ENCODE data around the gene ANKRD44.

Gene ANKRD44

DNA sequence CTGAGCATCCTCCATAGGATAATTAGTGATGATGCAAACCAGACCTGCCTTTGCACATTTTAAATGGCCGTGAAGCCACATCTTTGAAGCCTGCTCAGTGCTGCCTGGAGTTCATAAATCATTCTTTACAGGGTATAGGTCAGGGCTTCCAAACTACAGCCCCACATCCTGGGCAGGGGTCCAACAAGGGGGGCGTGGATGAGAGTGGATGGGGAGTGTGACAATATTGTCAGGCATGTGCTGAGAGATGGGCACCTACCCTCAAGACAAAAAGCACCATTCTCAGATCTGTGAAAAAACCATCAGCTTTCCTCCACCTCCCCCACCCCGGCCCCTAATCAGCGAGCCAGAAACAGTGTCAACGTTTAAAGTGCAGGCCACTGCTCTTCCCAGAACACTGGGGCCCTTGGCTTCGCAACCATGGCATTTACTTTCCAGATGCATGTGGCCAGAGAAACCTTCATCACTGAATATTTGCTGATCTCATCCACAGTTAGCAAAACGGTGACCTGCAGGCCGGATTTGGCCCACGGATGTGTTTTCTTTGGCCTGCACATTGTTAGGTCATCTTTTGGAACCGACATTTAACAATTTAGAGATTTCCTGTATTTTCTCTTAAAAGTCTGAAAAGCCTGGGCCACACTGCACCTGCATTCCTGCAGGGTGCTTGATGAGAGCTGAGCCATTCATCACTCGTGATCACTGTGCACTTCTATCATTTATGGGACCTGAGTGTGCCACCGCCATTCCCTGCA, 130.7 kb downstream of the ANKRD44 start:
- peak; percentile 65 for DNase-seq (ENCODE audit: low read depth, low spot score)

DNA sequence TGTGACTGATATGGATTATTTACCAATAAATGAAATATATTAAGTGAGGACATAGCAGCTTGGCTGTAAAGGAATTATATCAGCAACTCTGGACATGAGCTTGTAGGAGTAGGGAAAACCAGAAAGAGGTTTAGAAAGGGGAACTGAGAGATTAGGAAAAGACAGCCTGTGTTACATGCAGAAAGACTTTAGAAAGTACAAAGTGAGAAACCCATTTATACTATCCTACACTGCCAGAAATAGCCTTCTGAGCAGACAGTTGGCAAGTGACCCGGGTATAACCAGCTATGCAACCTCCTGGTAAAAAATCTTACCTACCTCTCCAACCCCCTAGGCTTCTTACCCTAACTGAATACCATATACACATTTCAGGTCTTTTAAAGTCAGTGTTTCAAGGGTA, 134.1 kb downstream of the ANKRD44 start:
- no peak for DNase-seq (ENCODE audit: low read depth, low spot score)

DNA sequence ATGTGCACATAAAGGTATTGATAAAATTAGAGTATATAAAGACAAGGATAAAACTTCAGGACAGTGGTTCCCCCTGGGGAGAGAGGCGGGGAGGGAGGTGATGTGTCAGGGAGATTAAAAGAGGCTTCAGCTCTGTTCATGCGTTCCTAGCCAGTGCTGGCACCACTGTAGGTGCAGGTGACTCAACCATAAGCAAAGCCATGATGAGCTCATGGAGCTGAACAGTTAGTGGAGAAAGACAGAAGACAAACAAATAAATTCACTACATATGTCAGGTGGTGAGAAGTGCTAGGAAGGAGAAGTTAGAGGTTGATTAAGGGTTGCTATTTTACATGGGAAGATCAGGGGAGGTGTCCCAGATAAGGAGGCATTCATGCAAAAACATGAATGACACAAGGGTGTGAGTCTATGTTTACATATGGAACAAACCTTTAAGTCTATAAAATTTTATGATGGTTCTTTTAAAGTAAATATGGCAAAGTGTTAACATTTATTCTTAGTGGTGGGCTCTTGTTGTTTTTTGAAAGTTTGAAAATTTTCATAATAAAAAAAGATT, 136.0 kb downstream of the ANKRD44 start:
- peak; percentile 62 for DNase-seq (ENCODE audit: low read depth, low spot score)

DNA sequence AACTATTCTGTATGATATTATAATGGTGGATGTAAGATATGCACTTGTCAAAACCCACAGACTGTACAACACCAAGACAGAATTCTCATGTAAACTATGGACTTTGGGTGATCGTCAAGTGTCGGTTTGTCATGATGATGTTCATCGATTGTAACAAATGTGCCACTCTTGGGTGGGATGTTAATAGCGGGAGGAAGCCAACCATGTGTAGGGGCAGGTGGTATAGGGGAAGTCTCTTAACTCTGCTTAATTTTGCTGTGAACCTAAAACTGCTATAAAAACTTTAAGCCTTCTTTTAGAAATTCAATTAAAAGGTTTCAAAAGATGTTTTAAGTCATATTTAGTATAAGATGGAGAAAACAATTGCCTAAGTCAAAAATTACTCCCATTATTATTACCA, 139.0 kb downstream of the ANKRD44 start:
- no peak for DNase-seq (ENCODE audit: low read depth, low spot score)

DNA sequence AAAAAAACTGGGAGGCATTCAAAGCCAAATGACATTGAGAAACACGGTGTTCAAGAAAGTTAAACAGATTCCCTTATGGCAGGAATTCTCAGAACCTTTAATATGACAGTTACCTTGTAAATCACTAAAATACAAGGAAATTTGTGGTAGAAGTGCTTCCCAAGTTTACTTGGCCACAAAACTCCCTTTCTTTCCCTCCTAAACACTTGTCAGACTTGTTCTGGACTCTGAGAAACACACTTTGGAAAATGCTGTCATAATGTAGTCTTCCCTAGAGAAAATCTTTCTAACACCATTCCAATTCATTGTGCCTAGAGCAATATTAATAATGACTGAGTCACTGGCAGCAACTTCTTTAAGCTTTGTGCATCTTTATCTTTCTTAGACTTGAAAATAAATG, 140.4 kb downstream of the ANKRD44 start:
- DNase-seq (ENCODE audit: low read depth, low spot score), result no peak

DNA sequence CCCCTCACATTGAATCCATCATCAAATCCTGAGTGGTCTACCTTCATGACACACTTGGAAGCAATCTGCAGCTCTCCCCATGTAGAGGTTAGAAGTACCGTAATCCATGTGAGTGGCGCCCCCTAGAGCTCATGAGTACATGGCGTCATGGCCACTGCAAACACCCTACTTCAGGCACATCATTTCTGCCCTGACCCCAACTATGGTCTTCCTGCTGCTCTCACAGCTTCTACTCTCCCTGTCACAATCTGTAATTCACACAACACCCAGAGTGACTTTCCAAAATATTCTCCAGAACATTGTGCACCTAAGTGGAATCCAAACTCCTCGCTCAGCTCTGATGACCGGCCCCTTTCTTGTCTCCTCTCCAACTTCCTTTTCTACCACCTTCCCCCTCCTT, 141.9 kb downstream of the ANKRD44 start:
- DNase-seq (ENCODE audit: low read depth, low spot score), result peak; percentile 64

DNA sequence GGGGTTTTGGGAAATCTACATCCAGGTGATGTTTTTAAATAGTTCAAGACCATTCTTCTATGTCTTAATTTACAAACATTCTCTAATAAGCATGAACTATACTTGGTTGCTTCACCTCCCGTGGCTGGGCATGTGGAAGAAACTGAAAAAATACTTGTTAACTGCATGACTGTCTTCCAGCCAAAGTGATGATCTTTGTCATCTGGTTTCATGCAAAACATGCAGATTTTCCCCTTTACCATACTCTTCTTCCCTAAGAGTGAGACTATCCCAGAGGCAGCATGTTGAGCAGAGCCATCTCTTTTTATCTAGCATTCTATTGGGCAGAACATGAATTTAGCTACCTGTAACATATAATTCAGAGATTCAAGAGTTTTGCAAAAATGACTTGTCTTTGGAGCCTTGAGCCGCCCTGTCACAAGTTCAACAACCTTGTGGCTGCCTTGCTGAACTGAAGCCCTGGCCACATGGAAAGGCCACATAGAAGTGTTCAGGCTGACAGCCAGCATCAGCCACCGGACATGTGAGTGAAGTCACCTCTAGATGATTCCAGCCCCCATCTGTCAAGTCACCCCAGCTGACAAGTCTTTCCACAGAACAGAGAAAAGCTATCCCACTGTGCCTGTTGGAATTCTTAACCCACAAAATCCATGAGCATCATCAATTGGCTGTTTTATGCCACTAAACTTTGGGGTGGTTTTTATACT, 142.8 kb downstream of the ANKRD44 start:
- DNase-seq (ENCODE audit: low read depth, low spot score), result no peak

DNA sequence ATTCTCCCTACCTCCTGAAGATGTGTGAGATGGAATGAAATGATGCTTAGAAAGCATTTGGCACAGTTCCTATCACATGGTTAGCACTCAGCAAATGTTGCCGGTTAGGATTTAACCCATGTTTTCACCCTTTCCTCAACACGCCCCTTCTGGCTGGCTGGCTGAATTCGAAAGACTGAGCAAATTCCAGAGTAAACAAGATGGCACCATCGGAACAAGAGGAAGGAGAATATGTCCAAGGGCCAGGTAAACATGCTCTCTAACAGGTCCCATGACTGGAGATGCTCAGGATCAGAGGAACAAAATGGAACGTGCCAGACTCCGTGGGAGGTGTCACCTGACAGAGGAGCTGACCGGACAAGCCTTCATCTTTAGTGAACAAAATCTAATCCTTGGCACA, 145.6 kb downstream of the ANKRD44 start:
- DNase-seq (ENCODE audit: low read depth, low spot score), result no peak

DNA sequence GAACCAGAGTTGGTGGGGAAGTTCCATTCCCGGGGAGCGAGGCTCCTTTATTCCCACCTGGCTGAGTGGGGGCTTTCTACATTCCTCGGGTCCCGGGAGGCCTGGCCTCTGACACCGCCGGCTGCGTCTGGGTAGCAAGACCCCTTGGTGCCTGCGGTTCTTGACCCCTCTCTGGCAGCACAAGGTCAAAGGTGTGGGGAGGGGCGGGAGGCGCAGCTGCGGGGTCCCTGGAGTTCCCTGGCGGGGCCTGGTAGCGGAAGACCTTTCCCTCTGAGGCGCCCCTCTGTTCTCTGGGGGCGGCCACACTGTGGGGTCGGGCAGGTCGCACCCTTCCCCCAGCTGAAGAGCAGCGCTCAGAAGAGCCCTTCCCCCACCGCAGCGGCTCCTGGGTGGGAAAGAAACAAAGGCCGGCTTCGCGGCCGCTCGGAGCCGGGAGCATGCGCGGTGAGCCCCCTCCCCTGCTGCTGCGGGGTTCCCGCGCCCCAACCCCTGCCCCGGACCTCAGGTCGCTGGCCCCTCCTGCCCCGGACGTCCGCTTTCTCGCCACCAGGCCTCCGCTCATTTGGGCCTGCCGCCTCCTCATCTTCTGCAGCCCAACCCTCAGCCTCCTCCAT, 146.3 kb downstream of the ANKRD44 start:
- peak; percentile 27 for DNase-seq (ENCODE audit: low read depth, low spot score)

DNA sequence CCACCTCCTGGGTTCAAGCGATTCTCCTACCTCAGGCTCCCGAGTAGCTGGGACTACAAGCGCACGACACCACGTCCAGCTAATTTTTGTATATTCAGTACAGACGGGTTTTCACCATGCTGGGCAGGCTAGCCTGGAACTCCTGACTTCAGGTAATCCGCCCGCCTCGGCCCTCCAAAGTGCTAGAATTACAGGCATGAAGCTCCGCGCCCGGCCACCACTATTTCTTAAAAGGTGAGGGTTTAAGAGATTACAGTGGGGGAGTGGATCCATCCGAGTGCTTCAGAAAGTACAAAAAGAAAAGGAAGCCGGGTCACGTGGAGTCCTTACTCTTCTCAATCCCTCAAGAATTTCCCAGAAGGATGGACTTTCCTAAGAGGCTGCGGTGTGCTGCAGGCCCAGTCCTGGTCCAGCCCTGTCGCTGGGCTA, 146.9 kb downstream of the ANKRD44 start:
- DNase-seq (ENCODE audit: low read depth, low spot score), result no peak

DNA sequence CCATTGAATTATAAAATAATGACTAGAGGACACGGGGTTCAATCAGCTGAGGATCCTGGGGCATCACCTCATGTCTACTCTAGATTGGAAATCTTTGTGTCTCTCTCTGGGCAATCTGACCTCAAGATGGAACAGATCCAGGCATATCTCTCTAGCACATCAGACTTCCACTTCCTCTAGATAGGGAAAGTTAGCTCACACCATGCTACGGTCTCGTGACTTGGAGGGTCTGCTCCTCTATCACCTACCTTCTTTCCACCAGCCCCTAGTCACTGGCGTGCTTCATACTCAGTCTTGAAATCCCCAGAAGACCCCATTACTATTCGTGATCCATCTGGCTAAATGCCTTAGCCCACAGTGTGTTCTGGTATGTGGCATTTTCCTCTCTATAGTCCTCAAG, 148.8 kb downstream of the ANKRD44 start:
- no peak for DNase-seq (ENCODE audit: low read depth, low spot score)

DNA sequence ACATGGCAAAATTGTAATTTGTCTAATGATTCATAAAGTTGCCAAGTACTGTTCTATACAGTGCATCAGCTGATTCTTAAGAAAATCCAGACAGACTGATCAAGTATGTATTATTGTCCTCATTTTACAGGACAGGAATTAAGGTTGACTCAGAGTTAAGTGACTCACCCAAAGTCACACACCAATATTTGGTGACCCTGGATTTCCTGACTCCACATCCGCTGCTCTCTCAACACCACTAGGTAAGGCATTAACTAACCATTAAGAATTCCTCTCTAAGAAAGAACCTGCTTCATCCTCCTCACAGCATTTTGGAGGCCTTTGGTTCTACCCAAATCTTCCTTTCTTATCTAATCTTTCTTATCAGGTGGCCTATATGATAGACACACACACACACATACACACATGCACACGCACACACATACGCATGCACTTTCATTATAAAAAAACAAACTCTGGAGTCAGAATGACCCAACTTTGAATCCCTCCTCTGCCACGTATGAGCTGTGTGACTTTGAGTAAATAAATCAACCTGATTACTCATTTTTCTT, 150.8 kb downstream of the ANKRD44 start:
- peak; percentile 55 for DNase-seq (ENCODE audit: low read depth, low spot score)

DNA sequence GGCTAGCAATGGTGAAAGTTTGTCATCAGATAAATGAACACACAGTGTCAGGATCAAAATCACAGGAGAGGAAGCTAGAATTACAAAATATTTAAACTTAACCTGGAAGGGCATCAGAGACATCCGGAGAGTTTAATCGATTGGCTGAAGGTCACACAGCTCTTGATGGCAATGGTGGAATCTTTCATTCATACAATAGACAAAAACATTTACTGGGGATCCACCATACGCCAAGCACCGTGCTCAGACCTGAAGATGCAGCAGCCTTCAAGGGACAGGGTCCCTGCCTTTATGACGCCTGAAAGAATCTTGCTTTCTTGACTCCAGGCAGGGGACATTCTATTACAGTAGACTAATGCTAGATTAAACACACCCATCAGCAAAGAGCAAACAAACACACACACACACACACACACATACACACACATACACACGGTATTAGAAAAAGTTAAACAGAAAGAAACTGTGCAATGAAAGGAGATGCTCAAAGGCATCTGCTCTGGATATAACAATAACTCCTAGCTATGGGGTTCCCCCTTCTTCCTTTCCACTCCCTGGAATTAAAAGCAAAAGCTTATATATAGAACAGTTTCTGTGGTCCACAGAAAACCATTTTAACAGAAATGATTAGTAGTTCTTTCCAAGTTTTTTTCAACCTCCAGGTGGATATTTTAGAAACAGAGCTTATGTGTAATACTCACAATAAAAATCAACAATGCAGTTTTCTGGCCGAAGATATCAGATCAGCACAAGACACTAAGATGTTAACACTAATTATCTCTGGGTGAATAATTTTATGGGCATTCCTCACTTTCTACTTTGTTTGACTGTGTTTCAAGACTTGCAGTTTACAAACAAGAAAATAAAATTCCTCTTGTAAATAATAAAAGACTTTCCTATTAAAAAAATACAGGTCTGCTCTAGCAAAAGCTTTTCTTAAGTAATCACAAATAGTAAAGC, 151.7 kb downstream of the ANKRD44 start:
- DNase-seq (ENCODE audit: low read depth, low spot score), result no peak

DNA sequence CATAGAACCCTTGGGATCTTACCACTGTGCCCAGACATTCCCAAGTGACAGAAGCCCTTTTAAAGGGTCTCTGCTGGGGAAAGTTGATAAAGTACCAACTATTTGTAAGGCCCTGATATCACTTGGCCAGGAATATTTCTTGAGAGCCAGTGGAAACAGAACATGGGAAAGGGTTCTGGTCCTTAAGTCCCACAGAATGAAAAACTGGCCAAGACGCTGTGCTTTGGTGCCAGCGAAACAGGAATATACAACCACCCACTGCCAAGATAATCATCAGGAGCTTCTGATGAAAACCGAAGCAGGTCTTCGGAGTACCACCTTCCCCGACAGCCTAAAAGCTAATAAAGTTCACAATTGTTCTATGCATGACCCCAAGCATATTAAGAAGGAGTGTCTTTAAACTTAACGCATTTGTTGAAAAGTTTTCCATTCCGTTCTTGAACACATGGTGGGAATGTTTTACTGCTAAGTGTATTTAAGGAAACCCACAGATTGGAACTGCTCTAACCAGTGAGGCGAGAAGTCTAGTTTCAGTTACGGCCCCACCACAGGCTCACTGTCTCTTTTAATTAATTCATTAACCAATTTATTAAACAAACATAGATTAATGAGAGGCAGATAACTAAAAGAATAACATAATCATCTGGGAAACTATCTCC, 152.6 kb downstream of the ANKRD44 start:
- no peak for DNase-seq (ENCODE audit: low read depth, low spot score)

DNA sequence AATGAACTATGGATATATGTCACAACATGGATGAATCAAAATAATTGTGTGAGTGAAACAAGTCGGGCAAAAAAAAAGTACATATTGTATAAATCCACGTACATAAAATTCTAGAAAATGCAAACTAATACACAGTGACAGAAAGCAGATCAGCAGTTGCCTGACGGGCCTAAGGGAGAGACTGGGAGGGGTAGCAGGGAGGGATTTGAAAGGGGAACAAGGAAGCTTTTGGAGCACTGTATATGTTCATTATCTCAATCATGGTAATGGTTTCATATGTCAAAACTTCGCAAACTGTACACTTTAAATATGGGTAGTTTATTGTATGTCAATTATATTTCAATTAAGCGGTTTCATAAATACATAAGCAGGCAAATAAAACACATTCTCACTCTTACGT, 153.8 kb downstream of the ANKRD44 start:
- no peak for DNase-seq (ENCODE audit: low read depth, low spot score)

DNA sequence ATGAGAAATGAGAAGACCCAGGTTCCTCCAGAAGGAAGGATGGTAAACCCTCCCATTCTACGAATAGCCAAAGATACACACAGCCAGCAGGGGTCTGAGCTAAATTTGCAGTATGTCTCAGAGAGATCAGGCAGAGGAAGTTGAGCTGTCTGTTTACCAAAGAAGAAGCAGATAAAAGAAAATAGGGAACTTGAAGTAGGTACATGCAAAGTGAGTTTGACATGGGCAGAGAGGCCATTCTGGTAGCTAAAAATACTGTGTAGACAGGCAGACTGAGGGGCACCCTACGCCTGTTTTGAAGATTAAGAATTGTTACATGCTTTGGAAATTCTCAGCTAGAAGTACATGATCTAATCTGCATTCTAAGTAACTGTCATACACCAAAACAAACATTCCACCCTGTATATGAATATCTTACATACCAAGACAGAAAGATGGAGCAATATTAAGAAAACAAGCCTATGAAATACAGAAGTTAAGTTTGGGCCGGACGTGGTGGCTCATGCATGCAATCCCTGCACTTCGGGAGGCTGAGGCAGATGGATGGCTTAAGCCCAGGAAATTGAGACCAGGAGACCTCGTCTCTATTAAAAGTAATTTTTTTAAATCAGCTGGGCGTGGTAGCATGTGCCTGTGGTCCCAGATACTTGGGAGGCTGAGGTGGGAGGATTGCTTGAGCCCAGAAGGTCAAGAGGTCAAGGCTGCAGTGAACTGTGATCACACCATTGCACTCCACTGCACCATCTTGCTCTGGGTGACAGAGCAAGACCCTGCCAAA, 157.9 kb downstream of the ANKRD44 start:
- DNase-seq (ENCODE audit: low read depth, low spot score), result no peak

DNA sequence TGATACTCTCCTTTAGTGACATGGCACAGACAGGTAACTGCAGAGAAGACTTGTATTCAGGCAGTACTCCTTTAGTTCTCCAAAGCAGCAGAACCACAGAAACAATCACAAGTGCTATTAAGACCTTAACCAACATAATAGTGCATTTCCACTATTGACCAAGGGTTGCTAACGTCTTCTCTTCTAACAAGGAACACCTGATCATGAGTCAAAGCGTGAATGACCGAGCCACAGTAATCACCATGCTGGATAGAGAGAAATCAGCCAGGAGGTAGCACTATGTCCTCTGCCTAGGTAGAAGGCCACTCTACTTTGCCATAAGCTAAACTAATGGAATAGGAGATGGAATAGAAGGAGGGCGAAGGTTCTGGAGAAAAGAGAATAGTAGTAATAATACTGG, 161.0 kb downstream of the ANKRD44 start:
- DNase-seq (ENCODE audit: low read depth, low spot score), result no peak

DNA sequence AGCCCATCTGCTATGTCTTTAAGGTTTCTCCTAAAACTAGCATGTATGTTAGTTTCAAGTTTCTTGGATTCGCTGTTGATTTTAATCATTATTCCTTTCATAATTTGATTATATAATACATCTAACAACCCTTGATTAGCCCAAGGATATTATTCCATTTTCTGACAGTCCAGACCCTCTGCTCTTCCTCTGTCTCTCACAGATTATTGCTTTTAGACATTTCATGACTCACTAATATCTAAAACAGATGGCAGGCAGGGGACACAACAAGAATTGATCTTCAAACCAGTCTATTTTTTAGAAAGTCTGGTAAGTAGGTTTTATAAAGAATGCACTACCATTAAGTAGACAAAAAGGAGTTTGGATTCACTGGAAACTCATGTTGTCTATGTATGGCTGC, 162.2 kb downstream of the ANKRD44 start:
- DNase-seq (ENCODE audit: low read depth, low spot score), result no peak

DNA sequence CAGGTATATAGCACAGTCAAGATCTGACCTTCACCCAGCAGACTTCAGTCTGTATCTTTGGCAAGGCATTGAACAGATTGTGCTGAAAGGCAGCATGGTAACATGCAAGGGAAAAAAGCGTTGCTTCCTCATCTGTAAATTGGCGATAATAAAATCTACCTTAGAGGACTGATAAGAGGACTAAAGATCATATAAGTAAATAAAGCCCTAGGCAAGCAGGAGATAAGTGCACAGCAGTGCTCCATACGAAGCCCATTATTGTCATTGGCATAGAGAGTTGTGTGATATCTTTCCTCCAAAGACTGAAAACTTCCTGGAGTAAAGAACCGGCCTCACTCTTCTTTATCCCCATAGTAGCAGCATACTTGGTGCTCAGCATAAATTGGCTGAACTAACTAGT, 162.6 kb downstream of the ANKRD44 start:
- no peak for DNase-seq (ENCODE audit: low read depth, low spot score)

DNA sequence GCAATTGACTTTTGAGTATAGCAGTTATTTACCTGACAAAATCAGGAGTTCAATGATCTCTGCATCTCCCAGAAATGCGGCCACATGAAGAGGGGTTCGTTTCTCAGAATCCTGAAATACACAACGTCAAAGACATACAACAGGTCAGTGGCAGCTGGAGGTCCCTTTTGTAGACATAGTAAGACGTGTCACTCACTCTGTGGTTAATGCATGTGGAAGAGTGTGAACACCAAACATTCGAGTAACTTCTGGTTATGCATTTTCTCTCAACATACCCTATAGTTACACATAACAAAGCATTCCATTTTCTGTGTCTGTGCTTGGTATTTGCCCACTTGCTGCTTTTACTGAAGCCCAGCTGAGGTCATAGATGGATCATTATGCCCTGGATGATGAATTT, 163.6 kb downstream of the ANKRD44 start:
- DNase-seq (ENCODE audit: low read depth, low spot score), result no peak
